Erythroblast (primary cell): ENCODE data around the gene FANCE.

Experiments
- DNase-seq, 2 experiments: peaks; one replicate each; lab custom pipeline; 2025; lab: John Stamatoyannopoulos, UW
- GATA1 ChIP-seq: IDR thresholded peaks from 2 replicates; pipeline ENCODE4 v1.6.1; 2011; ENCODE audit warnings: low read depth, mild to moderate bottlenecking, control low read depth, low read length, moderate library complexity
- POLR2A ChIP-seq: IDR thresholded peaks from 2 replicates; pipeline ENCODE4 v1.6.1; 2011; ENCODE audit warnings: mild to moderate bottlenecking, low read length

Gene FANCE

DNA sequence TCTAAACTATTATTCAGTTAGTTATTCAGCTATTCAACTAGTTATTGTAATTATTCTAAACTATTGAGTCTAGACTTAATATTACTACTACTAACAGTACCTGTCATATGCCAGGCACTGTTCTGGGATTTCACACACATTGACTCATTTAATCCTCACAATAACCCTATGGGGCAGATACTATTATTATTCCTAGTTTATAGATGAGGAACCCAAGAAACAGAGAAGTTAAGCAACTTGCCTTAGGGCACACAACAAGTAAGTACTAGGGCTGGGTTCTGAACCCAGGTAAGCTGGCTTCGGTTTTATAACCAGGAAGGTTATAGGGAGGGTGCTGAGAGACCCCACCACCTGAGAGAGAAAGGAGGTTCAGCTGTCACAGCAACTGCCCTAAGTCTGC, 36.9 kb downstream of the FANCE start:
- no peak for DNase-seq
- TF ChIP-seq GATA1 (no peak), POLR2A (no peak)

DNA sequence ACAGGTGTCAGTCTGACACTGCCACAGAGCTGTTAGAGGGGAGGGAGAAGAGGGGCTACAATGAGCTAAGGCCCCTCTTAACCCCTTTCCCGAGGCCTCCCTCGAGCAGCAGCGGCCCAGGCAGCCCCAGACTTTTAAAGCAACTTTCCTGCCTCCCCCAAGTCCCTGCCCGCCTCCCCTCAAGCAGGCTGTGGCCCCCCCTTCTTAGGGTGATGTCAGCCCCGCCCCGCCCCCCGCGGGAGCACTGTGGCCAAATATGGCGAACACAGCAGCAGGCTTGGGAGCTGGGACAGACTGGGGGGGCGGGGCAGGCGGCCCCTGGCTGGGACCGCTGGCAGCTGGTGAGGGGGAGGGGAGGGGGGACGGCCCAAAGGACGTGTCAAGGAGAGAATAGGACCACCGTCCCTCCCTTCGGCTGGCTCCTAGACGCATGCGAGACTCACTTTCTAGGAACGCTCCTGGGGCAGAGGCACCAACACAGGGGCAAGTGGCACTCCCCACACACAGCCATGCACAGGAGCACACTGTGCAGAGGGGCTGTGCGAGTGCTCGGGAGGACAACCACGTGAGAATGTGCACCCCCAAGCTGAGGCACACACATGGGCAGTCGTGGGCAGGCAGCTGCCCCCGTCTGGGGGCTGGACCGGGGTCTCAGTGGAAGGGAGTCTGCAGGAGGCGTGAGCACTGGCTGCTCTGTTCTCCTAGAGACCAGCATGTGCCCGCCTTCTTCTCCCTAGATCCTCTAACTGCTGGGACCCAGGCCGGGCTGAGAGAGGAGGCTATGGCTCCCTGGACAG, 38.1 kb downstream of the FANCE start:
- peak; percentile 70 to 73 for DNase-seq
- no peak for TF ChIP-seq POLR2A
- no peak for TF ChIP-seq GATA1

DNA sequence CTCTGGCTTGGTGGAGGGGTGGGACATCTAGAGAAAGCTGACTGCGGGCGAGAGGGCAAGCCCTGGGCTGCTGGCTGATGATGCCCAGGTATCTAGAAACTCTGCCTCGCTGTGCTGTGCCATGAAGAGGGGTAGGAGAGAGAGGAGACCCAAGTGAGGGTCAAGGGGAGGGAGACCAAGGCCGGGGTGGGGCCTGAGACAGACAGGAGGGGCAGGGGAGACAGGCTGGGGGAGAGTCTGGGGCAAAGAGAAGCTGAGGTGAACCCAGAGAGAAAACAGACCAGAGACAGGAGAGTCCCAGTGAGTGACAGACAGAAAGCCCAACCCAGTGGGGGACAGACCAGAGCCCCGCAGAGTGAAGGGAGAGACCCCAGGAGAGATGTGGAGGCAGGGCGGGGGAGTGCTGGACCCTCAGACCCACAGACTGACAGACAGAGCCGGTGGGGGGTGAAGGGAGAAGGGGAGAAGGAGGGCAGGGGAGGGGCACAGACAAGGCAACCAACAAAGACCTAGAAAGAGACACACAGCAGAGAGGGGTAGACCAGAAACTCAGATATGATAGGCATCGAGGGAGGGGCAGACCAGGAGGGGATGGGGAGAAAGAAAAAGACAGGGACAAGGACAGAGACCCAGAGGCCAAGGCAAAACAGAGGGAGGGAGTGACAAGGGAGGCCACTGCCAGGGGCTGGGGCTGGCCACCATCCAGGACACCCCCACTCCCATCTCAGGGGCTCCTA, 38.9 kb downstream of the FANCE start:
- TF ChIP-seq POLR2A, result no peak
- TF ChIP-seq GATA1, result no peak
- DNase-seq, result no peak

DNA sequence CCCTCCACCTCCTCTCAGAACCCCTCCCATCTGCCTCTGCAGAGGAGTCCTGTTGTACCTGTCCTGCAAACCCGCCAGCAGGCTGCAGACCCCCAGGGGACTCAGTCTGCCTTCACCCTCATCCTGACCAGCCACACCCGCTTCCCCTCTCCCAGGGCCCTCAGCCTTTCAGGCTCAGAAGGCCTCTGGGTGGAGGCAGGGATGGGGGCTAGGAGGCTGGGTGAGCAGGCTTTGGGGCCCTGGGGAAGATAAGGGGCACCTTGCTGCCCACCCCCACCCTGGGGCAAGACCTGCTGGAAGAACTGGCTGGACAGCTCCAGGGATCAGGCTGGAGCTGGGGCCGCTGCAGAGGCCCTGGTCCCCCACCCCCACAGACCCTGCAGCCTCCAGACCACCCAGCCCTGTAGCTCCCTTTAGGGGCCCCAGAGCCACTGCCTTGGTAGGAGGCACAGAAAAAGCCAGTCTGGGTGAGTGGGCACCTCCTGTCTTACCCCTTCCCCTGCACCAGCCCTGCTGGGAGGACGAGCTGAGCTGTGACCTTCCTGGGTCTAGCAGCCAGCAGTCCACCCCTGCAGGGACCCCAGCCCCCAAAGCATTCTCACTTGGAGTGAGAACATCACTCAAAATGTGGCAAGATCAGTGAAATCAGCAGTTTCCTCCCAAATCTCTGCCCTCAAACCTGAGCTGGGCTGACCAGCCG, 39.6 kb downstream of the FANCE start:
- no peak for DNase-seq
- TF ChIP-seq POLR2A (no peak), GATA1 (no peak)

DNA sequence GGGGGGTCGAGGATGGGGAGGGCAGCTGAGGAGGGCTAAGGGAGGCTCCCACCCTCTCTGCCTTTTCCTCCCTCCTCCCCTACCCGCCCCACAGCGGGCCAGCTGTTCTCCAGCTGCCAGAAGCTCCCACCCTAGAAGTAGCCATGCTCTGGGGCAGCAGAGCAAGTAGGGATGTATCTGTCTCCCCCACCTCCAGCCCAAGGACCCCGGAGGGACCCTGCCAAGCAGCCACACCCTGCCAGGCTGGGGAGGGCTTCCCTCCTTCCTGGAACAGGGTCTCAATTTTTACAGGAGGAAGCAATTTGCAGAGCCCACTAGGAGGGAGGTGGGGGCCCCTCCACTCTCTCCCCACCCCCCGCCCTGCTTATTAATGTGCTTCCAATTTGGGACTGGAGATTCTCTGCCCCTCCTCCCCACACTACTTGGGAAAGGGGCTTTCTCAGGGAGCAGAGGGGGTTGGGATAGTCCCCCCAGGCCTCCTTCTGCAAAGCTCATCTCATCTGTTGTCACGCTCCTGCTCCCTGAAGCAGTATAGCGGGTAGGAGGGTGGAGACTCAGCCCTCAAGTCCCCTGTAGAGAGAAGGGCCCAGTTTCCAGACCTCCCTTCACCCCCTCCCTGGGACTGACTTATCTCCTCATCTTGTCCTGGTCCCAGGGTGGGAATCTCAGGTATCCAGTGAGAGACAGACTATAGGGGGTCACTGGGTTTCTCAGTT, 40.3 kb downstream of the FANCE start:
- DNase-seq, result no peak

DNA sequence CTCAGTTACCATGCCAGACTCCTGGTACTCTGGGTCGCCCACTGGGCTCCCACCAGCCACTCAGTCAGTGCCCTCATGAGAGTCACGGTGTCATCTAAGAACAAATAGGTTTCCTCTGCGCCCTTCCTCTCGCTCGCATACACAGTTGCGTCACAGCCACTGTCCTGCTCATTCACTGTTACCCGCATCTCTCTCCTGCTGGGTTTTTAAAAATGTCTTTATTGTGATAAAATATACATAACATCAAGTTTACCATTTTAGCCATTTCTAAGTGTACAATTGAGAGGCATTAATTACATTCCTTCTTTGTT, 40.8 kb downstream of the FANCE start:
- TF ChIP-seq GATA1 (no peak), POLR2A (no peak)

More for the DNA sequence above, 40.3 kb downstream of the FANCE start:
- TF ChIP-seq POLR2A (no peak), GATA1 (no peak)

DNA sequence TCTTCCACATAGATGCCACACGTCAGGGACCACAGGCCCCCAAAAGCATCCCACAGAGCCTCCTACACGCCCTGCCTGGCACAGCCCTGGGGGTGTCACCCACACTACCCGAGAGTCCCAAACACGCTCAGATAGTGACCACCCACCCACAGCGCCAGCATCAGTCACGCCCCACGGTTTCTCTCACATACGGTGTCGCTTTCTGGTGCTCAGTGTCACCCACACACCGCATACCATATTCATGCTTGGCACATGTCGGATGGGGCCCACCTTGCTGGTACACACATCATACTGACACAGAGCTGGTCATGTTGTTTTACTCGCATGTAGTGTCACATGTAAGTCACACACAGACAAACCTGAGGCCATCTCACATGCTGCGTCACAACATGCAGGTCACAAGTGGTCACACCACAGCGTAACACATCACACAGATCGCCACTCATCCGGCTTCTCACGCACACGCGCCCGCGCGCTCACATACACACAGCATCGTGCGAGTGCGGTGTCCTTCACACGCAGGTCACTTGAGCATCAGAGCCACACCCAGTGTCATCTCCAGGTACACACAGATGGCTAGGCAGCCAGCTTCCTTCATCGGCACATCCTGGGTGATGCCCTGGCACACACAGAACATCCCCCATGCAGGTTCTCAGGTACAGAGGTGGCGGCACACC, 41.3 kb downstream of the FANCE start:
- TF ChIP-seq POLR2A, result no peak
- TF ChIP-seq GATA1, result no peak
- no peak for DNase-seq

More for the DNA sequence above, 40.8 kb downstream of the FANCE start:
- no peak for DNase-seq

DNA sequence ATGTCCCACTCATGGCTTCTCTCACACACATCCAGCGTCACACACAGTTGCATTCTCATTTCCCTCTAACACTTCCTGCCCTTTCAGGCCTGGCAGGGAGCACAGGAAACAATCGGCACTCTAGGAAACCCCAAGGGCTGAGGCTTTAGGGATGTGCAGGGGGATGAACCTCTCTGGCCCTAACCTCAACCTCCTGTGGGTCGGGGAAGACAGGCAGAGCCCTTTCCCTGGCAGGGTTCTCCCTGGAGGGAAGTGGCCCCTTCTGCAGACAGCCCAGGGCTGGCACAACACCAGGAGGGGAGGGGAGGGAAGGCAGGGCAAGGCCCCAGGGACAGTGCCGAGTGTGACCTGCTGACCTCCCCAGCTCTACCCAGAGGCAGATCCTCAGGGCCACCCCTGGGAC, 42.0 kb downstream of the FANCE start:
- DNase-seq, result no peak

DNA sequence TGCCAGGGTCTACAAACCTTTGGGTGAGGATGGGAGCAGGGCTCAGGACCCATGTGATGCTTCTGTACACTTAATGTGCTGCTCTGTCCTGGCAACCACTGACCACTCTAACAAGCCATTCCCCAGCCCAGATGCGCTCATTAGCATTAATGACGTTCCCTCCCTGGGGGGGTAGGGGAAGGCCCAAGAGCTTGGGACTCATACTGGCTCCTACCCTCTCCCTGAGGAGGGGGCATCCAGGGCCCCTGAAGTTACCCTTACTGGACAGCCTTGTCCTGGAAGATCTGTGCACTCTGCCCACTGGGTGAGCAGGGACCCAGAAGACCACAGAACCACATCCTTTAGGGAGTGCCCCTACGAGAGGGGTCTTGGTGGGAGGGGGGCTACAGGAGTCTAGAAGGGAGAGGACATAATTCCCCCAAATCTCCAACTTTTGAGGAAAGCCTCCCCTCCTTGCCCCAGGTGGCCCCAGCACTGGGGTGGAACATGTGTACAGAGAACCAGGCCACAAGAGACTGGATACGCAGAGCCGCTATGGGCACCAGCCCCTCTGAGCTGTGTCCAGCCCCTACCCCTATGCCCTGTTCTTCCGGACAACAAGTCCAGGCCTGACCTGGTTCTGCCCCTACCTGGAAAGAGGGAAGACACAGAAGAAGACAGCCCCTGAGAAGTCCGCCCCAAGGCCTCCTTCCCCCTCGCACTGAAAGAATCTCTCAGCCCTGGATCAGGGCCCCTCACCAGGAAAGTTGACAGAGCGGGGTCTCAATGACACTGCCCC, 43.3 kb downstream of the FANCE start:
- no peak for DNase-seq
- TF ChIP-seq POLR2A (no peak), GATA1 (no peak)

More for the DNA sequence above, 42.0 kb downstream of the FANCE start:
- TF ChIP-seq POLR2A, result no peak
- no peak for TF ChIP-seq GATA1

DNA sequence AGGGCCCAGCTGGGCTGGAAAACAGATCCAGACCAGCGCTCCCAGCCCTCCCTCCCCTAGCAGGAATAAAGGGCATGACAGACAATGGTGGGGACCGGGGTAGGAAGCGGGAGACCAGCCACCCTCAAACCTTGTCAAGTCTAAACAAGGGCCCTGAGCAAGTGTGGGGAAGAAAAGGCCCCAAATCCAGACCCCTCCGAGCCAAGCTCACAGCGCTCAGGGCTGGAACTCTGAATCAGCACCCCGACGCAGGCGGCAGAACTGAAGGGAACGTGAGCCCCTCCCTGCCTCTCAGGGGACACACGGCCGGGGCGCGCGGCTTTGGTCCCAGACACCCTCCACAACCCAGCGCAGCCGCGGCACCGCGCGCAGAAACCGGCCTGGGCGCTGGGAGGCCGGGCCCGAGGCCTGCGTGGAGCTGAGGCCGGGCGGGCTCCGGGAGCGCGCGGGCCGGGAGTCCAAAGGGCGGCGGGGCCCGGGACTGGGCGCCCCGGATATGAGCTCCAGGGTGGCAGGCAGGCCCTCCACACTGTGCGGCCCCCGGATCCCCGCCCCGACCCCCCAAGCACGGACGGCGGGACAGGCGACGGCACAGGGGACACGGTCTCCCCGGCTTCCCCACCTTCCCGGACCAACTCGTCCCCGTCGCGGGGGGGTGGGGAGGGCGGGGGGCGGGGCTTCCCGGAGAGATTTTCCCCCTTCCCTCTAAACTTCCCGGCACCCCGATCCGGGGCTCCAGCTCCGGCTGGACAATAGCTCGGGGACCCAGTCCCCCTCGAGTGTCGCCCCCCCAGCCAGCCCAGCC, 44.1 kb downstream of the FANCE start:
- TF ChIP-seq POLR2A (no peak), GATA1 (no peak)
- peak; percentile 38 to 40 for DNase-seq

DNA sequence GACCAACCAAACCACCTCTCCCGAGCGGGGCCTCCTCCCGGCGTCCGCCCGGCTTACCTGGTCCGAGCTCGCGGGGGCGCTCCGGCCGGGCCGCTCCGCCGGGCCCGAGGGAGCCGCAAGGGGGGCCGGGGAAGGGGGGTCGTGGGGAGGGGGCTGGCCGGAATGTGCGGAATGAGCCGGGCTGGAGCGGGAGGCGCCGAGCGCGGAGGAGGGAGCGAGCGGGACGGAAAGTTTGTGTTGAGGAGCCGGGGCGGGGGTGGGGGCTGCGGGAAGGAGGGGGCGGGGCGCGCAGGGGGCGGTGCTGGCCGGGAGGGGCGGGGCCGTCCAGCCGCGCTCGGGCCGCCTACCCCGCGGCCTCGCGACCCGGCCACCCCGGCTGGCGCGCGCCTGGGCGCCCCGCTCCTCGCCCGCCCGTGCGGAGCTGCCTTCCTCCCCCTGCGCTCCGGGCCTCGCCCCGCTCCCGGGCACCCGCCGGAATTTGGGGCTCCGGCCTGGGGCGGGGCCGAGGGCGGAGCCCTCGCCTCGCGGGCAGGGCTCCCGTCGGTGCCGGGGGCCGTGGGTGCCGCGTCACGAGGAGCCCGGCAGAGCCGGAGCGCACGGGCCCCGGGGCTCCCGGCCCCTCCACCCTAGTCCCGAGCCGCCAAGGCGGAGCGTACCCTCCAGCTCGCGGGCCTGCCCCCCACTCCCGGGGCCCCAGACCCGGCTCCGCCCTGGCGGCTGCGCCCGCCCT, 44.9 kb downstream of the FANCE start, which contains the start of gene TEAD3:
TSS of gene TEAD3 (minus strand) at position 239 of the 730 bp plus-strand sequence.
- TF ChIP-seq POLR2A (no peak), GATA1 (no peak)
- peak; percentile 57 to 68 for DNase-seq
